Brain pericyte (primary cell): ENCODE results near the gene GSG1L.
"Not testable (repeated sequence)": the region's sequence is repeated elsewhere in the genome, so short reads cannot be mapped to it uniquely, and the experiment has no call there.

Experiments used
- DNase-seq: peaks from one replicate; pipeline ENCODE4 v3.0.0-alpha.2; 2012; ENCODE audit warnings: low read depth, low spot score

The GSG1L gene

GRCh38 chr16:27758544-27758943 lies 305.0 kb downstream of the GSG1L start:
- no peak for DNase-seq

GRCh38 chr16:27756206-27756970 lies 307.1 kb downstream of the GSG1L start:
- no peak for DNase-seq

DNA sequence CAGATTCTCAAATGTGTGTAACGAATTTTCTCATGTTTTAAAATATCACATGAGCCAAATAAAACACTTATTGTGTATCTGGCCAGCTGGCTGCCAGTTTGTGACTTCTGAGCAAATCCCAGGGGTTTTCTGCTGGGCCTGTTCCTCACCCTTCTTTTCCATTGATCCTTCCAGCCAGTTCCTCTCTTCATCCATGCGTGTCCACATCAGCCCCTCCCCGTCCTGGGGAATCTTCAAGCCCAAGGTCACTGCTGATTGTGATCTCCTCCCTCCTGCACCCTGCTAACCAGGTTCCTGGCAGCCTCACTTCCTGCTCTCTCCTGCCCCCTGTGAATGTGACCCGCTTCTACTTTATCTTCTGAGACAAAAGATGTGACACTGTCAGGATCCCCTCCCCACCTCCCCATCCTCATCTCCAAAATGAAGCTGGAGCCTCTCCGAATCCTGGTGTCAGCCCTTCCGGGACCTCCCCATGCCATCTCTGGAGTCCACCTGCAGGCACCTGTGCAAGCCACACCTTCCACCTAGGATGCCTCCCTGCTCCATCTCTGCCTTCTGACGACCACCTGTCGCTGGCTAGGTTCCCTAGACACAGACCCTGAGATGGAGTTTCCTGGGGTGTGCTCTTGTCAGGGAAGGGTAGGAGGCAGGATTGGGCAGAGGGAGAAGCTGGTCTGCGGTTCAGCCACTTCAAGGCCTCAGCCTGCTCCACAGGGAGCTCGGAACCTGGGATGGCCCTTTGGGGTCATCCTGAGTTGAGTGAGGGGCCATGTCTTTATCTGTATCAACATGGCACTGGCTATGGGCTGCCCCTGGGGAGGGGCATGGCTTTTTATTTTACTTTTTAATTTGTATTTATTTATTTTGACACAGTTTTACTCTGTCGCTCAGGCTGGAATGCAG lies 308.5 kb downstream of the GSG1L start:
- no peak for DNase-seq

DNA sequence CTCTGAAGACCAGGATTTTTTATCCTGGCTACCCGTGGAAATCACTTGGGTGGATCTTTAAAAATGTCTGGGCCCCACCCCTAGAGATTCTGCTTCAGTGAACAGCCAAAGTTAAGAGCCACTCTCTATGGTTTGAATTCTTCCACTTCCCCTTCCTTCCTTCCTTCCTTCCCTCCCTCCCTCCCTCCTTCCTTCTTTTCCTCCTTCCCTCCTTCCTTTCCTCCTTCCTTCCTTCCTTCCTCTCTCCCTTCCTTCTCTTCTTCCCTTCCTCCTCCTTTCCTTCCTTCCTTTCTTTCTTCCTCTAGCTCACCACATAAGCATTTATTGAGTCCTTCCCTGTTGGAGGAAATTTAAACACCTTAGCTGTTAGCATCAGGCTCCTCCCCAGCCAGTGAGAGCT lies 310.0 kb downstream of the GSG1L start:
- no peak for DNase-seq

- DNase-seq, result no peak
Measured at GRCh38 chr16:27752241-27752640, 311.3 kb downstream of the GSG1L start.

- no peak for DNase-seq
Measured at GRCh38 chr16:27751676-27752075, 311.8 kb downstream of the GSG1L start.

DNA sequence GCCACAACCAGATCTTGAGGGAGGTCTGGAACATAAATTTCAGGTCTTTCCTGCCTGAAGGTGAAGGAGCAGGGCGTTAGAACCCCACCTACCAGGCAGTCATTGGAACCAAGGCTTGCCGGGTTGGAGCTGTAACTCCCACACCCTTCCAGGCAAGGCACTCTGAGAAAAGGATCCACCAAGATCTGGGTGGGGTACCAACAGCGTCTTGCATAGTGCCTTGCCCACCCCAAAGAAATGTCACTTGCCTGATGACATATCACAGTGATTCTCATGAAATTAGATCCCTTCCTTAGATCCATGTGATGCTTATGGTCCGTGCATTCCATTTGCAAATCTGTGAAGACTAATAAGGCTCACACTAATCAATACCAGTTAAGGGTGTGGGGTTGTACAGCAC lies 312.3 kb downstream of the GSG1L start:
- no peak for DNase-seq

- no peak for DNase-seq
Measured at GRCh38 chr16:27749946-27750345, 313.6 kb downstream of the GSG1L start.

- no peak for DNase-seq
Measured at GRCh38 chr16:27749547-27749875, 314.0 kb downstream of the GSG1L start.

DNA sequence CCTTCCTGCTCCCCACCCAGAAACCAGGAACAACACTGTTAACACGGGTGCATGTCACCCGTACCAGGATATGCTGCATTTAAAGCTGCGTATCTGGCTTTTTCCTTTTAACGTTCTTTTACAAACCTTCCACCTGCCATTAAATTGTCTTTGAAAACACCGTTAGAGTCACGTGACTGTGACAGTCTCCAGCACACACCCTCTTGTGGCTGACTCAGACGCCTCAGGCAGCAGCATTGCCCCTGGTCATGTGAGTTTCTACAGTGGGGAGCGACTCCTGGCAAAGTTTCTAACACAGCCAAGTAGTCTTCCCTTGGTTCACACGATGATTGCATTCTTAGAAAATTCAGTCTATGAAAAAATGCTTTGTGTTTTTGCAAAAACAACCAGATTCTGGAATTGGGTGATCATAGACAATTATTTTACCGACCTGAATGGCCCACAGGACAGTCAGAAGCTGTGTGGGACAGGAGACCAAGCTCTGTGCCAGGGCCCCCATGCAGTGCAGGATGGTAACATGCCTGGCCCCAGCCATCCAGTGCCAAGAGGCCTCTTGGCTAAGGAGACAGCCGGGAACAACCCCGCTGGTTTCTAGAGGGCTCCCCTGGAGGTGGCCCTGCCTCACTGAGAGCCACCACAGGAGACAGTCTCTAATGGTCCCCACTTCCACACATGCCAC lies 314.5 kb downstream of the GSG1L start:
- DNase-seq, result no peak

GRCh38 chr16:27747946-27748345 lies 315.6 kb downstream of the GSG1L start:
- DNase-seq, result no peak

GRCh38 chr16:27746076-27746855 lies 317.2 kb downstream of the GSG1L start:
- no peak for DNase-seq

GRCh38 chr16:27745348-27745747 lies 318.2 kb downstream of the GSG1L start:
- DNase-seq, result no peak

- no peak for DNase-seq
Measured at GRCh38 chr16:27743963-27744362, 319.6 kb downstream of the GSG1L start.

DNA sequence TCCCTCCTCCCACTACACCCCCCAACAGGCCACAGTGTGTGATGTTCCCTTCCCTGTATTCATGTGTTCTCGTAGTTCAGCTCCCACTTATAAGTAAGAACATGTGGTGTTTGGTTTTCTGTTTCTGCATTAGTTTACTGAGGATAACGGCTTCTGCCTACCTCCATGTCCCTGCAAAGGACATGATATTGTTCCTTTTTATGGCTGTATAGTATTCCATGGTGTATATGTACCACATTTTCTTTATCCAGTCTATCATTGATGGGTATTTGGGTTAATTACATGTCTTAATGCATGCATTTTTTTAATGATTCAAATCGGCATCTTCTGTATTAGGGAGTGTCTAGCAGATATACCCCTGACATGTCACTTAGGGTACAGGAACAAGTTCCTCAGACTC lies 320.5 kb downstream of the GSG1L start:
- DNase-seq, result not testable (repeated sequence)

DNA sequence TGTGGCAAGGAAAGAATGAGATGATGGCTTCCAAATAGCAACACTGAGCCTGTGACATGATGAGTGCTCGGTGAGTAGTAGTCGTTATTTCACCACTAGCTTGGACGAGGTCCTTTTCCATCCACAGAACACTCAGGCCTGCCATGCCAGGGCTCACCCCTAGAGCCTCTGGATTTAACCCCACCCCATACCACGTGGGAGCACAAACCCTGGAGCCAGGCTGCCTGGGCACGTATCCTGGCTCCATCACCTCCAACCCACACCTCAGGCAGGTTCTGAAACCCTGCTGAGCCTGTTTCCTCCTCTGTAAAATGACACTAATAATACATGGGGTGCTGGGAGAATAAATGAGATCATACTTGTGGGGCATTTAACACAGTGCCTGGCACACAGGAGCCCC lies 321.2 kb downstream of the GSG1L start:
- no peak for DNase-seq

GRCh38 chr16:27740496-27741201 lies 322.9 kb downstream of the GSG1L start:
- no peak for DNase-seq

GRCh38 chr16:27739606-27740357 lies 323.7 kb downstream of the GSG1L start:
- no peak for DNase-seq

- no peak for DNase-seq
Measured at GRCh38 chr16:27738596-27738995, 324.9 kb downstream of the GSG1L start.
